CD4-positive, alpha-beta T cell (primary cell): ENCODE measurements around the gene GMCL2. TPM values are rescaled to one million over a fixed set of nuclear protein-coding genes. Genes with fewer than 3 reads are reported as not detected.

Experiments used
- ATAC-seq: fragments of 200-7000 bp; cut with Tn5 transposase; one replicate; pipeline ENCODE4 v1.10.0; 2022; ENCODE audit warnings: mild to moderate bottlenecking; ENCODE audit not compliant: poor library complexity
- CTCF ChIA-PET: fragments of 350-600 bp; sonication (Branson Sonifier 250); formaldehyde crosslinking; loops from one replicate; lab custom pipeline; 2021; ENCODE audit warnings: antibody characterized with exemption, inconsistent platforms; lab: Charles Lee
- POLR2A ChIA-PET: fragments of 350-600 bp; sonication (Branson Sonifier 250); formaldehyde crosslinking; loops from one replicate; lab custom pipeline; 2021; ENCODE audit warnings: antibody characterized with exemption, inconsistent platforms; lab: Charles Lee
- DNase-seq, 14 experiments: peaks; one replicate each; pipeline ENCODE4 v3.0.0-alpha.2; 2013 to 2020; ENCODE audit warnings: mixed read lengths in 2 of 14
- H3K27ac ChIP-seq, 2 donors: one replicate each; pipeline versions ENCODE4 v1.5.1 to v1.7.0; 2013; ENCODE audit warnings: low read length in 2 of 2, low read depth in 1 of 2, mild to moderate bottlenecking in 1 of 2
- H3K27me3 ChIP-seq, 2 experiments: 1 replicate in 1 of 2; 2 replicates in 1 of 2; pipeline versions ENCODE4 v1.6.1 to v1.7.0; 2013; ENCODE audit warnings: low read length in 2 of 2, control low read depth in 1 of 2, mild to moderate bottlenecking in 1 of 2, moderate library complexity in 1 of 2; ENCODE audit not compliant: insufficient read depth in 2 of 2, control insufficient read depth in 1 of 2
- H3K36me3 ChIP-seq: one replicate; pipeline ENCODE4 v1.6.1; 2013; ENCODE audit warnings: low read length, control low read depth; ENCODE audit not compliant: insufficient read depth
- H3K4me1 ChIP-seq: one replicate; pipeline ENCODE4 v1.6.1; 2013; ENCODE audit warnings: low read length, control low read depth; ENCODE audit not compliant: insufficient read depth
- H3K4me3 ChIP-seq: one replicate; pipeline ENCODE4 v1.5.1; 2013; ENCODE audit warnings: mild to moderate bottlenecking, low read length, moderate library complexity
- H3K9me3 ChIP-seq, 2 experiments: 1 replicate in 1 of 2; 2 replicates in 1 of 2; pipeline versions ENCODE4 v1.6.1 to v1.7.0; 2013; ENCODE audit warnings: low read length in 2 of 2, mild to moderate bottlenecking in 2 of 2, control low read depth in 1 of 2, moderate library complexity in 1 of 2; ENCODE audit not compliant: control insufficient read depth in 1 of 2, insufficient read depth in 1 of 2
- H3K27ac Mint-ChIP-seq: one replicate; pipeline ENCODE4 v1.8.0; 2020; ENCODE audit warnings: mixed read lengths
- H3K27me3 Mint-ChIP-seq: one replicate; pipeline ENCODE4 v1.8.0; 2021; ENCODE audit warnings: mixed read lengths
- H3K36me3 Mint-ChIP-seq: one replicate; pipeline ENCODE4 v1.8.0; 2021; ENCODE audit warnings: low read depth, mixed read lengths
- H3K4me1 Mint-ChIP-seq: one replicate; pipeline ENCODE4 v1.8.0; 2021; ENCODE audit warnings: low read depth, mixed read lengths
- H3K4me3 Mint-ChIP-seq: one replicate; pipeline ENCODE4 v1.8.0; 2020; ENCODE audit warnings: mild to moderate bottlenecking, mixed read lengths
- H3K9me3 Mint-ChIP-seq: one replicate; pipeline ENCODE4 v1.8.0; 2020; ENCODE audit warnings: mixed read lengths
- CTCF ChIP-seq: fragments of 200-600 bp; IDR thresholded peaks from one replicate; pipeline ENCODE4 v1.8.0; 2022; ENCODE audit warnings: antibody characterized with exemption, mild to moderate bottlenecking
- intact Hi-C, 2 experiments: fragments of 100-400 bp; cut with DNase I in 1 of 2; cut with micrococcal nuclease in 1 of 2; formaldehyde crosslinking; loops; one replicate each; pipeline versions ENCODE4 v1.15.1 to v1.9.0; 2023 to 2025; cut with DNase I, micrococcal nuclease
- total RNA-seq, 174 experiments: library from RNA in 2 of 174; stranded (reverse) in 2 of 174; gene quantifications; one replicate each; pipeline ENCODE4 v1.2.3 and lab custom pipeline; 2021 to 2026

Gene GMCL2
- total RNA-seq, 2 experiments from 2014 or later, result not detected

- Mint-ChIP-seq H3K36me3 (peaks cover 82% of the 10 kb centered on the region), H3K9me3 (no peaks in the 10 kb centered on the region), H3K27me3 (peaks cover 4% of the 10 kb centered on the region), H3K4me3 (peak overlapping the region; percentile 48), H3K27ac (peak overlapping the region; percentile 83), H3K4me1 (peaks cover 47% of the 10 kb centered on the region)
- no peak overlapping the region for H3K4me3 ChIP-seq
- peaks cover 67% of the 10 kb centered on the region for H3K36me3 ChIP-seq
- ChIA-PET POLR2A (no interaction called here), CTCF (interaction anchor here (0.7 to 1.8 kb wide), 2 partner anchors 62 to 417 kb away, joined by 4 to 6 read pairs; no protein-coding TSS in a partner anchor)
- no peak for DNase-seq
- H3K27ac ChIP-seq, result no peak overlapping the region
- ATAC-seq, result no peak
- H3K27me3 ChIP-seq, result no peaks in the 10 kb centered on the region
- H3K4me1 ChIP-seq, result peaks cover 37% of the 10 kb centered on the region
- no peak for TF ChIP-seq CTCF
- no peaks in the 10 kb centered on the region for H3K9me3 ChIP-seq
- intact Hi-C loops, result loop anchor here in 1 of 2 experiments (2.0 to 10.0 kb wide), 2 partner anchors 55 to 1563 kb away; partner anchors contain the start of genes NHP2 and TSPAN17
Observed at GRCh38 chr5:178207917-178208280, 20.7 kb upstream of the GMCL2 start.

DNA sequence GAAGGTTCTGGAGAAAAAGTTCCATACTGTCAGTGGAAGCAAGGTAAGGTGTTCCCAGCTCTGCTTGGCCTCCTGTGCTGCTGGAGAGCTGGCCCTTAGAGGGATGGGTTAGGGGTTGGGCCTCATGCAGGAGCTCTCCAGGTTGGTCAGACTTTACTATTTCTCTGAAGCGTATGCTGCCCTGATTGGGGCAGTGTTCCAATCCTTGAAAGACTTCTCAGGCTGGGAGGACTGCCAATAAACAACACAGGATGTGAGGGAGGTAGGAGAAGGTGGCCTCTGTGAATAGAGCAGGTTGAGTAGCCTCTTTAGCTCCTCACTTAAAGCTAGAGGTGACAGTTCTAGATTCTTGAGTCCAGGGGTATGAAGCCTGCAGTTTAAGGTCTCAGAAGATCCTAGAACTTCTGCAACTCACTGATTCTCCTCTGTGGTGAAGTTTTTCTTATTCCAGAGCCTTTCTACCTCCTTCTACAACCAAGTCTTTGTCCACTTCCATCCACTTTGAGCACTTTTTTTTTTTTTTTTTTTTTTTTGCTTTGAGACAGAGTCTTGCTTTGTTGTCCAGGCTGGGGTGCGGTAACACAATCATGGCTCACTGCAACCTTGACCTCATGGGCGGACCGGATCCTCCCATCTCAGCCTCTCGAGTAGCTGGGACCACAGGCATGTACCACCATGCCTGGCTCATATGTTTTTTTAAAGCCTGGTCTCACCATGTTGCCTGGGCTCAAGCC, 20.2 kb upstream of the GMCL2 start:
- H3K4me3 ChIP-seq, result no peak overlapping the region
- H3K27ac ChIP-seq, result peak overlapping the region in 1 of 2 donors; percentile 7
- ChIA-PET POLR2A (no interaction called here), CTCF (interaction anchor here (0.7 to 1.8 kb wide), 2 partner anchors 61 to 417 kb away, joined by 4 to 6 read pairs; no protein-coding TSS in a partner anchor)
- TF ChIP-seq CTCF, result no peak
- Mint-ChIP-seq H3K4me1 (peaks cover 47% of the 10 kb centered on the region), H3K9me3 (no peaks in the 10 kb centered on the region), H3K36me3 (peaks cover 76% of the 10 kb centered on the region), H3K27me3 (peaks cover 4% of the 10 kb centered on the region), H3K4me3 (peak overlapping the region; percentile 85), H3K27ac (peak overlapping the region; percentile 83)
- intact Hi-C loops, result loop anchor here in 1 of 2 experiments (2.0 to 10.0 kb wide), 2 partner anchors 55 to 1563 kb away; partner anchors contain the start of genes NHP2 and TSPAN17
- ATAC-seq (no peak), DNase-seq (peak in 2 of 14 experiments; percentile 10 to 25)
- H3K36me3 ChIP-seq, result peaks cover 62% of the 10 kb centered on the region
- H3K9me3 ChIP-seq, result no peaks in the 10 kb centered on the region
- H3K27me3 ChIP-seq, result no peaks in the 10 kb centered on the region
- peaks cover 37% of the 10 kb centered on the region for H3K4me1 ChIP-seq

- no peak for ATAC-seq
- peaks cover 52% of the 10 kb centered on the region for H3K36me3 ChIP-seq
- H3K4me3 Mint-ChIP-seq, result peak overlapping the region; percentile 85
- peaks cover 4% of the 10 kb centered on the region for H3K27me3 Mint-ChIP-seq
- H3K4me1 ChIP-seq, result peaks cover 37% of the 10 kb centered on the region
- peaks cover 67% of the 10 kb centered on the region for H3K36me3 Mint-ChIP-seq
- peak overlapping the region; percentile 9 to 40 for H3K27ac ChIP-seq
- H3K9me3 Mint-ChIP-seq, result no peaks in the 10 kb centered on the region
- H3K9me3 ChIP-seq, result no peaks in the 10 kb centered on the region
- peak overlapping the region; percentile 97 for H3K4me3 ChIP-seq
- TF ChIP-seq CTCF, result no peak
- intact Hi-C loops, result loop anchor here in 1 of 2 experiments (2.0 to 10.0 kb wide), 2 partner anchors 54 to 1562 kb away; partner anchors contain the start of genes NHP2 and TSPAN17
- ChIA-PET POLR2A (interaction anchor here (0.6 to 1.8 kb wide), 6 partner anchors 8 to 1353 kb away, joined by 3 to 4 read pairs (median 3); partner anchors contain the start of genes NHP2 and PHYKPL), CTCF (interaction anchor here (1.8 kb wide), 1 partner anchor 60 kb away, joined by 6 read pairs; no protein-coding TSS in a partner anchor)
- H3K4me1 Mint-ChIP-seq, result peaks cover 47% of the 10 kb centered on the region
- no peaks in the 10 kb centered on the region for H3K27me3 ChIP-seq
- peak in 4 of 14 experiments; percentile 25 to 49 (median 45) for DNase-seq
- H3K27ac Mint-ChIP-seq, result peak overlapping the region; percentile 83
Observed at GRCh38 chr5:178206166-178207101, 19.3 kb upstream of the GMCL2 start.
